Measurements from ENCODE around the gene CWC22. TPM values are rescaled to one million over a fixed set of nuclear protein-coding genes. Genes with fewer than 3 reads are reported as not detected.

Gene CWC22
- polyA plus RNA-seq, 4 donors, result 9.2 to 26.1 (median 9.8) TPM

- DNase-seq, result no peak
- Histone ChIP-seq H3K36me3 (ENCODE audit: control insufficient read depth in 3 of 3, insufficient read depth in 2 of 3, low read depth in 1 of 3, low read length in 3 of 3) (no peaks in the 10 kb centered on the region), H3K4me1 (ENCODE audit: control insufficient read depth in 3 of 3, insufficient read depth in 2 of 3, low read depth in 1 of 3, low read length in 2 of 3) (no peaks in the 10 kb centered on the region), H3K4me3 (ENCODE audit: low read depth in 1 of 3, low read length in 3 of 3) (no peak overlapping the region), H3K27me3 (ENCODE audit: control insufficient read depth in 3 of 3, insufficient read depth in 3 of 3, low read length in 3 of 3) (peaks cover 0 to 4% (median 0%) of the 10 kb centered on the region in 3 donors), H3K9me3 (ENCODE audit: control insufficient read depth in 2 of 2, insufficient read depth in 1 of 2, low read depth in 1 of 2, low read length in 1 of 2) (no peaks in the 10 kb centered on the region), H3K27ac (ENCODE audit: low read depth in 1 of 3, low read length in 2 of 3) (no peak overlapping the region)
- FAIRE-seq, result no peak
- 27 to 61% (median 48%) methylated on average over 4 of the region's 4 CpGs for WGBS, 3 donors
These were observed 93.3 kb downstream of the CWC22 start for GRCh38 chr2:179913809-179914208.

GRCh38 chr2:179911569-179911968 is 95.5 kb downstream of the CWC22 start:
- WGBS, 3 donors, result 55 to 74% (median 71%) methylated on average over 3 of the region's 3 CpGs
- Histone ChIP-seq H3K4me1 (ENCODE audit: control insufficient read depth in 3 of 3, insufficient read depth in 2 of 3, low read depth in 1 of 3, low read length in 2 of 3) (no peaks in the 10 kb centered on the region), H3K36me3 (ENCODE audit: control insufficient read depth in 3 of 3, insufficient read depth in 2 of 3, low read depth in 1 of 3, low read length in 3 of 3) (no peaks in the 10 kb centered on the region), H3K27me3 (ENCODE audit: control insufficient read depth in 3 of 3, insufficient read depth in 3 of 3, low read length in 3 of 3) (peaks cover 0 to 4% (median 0%) of the 10 kb centered on the region in 3 donors), H3K9me3 (ENCODE audit: control insufficient read depth in 2 of 2, insufficient read depth in 1 of 2, low read depth in 1 of 2, low read length in 1 of 2) (no peaks in the 10 kb centered on the region), H3K27ac (ENCODE audit: low read depth in 1 of 3, low read length in 2 of 3) (no peak overlapping the region), H3K4me3 (ENCODE audit: low read depth in 1 of 3, low read length in 3 of 3) (no peak overlapping the region)
- DNase-seq (no peak), FAIRE-seq (no peak)

- no peaks in the 10 kb centered on the region for H3K36me3 ChIP-seq (ENCODE audit: control insufficient read depth in 3 of 3, insufficient read depth in 2 of 3, low read depth in 1 of 3, low read length in 3 of 3)
- H3K27me3 ChIP-seq (ENCODE audit: control insufficient read depth in 3 of 3, insufficient read depth in 3 of 3, low read length in 3 of 3), result peaks cover 0 to 4% (median 0%) of the 10 kb centered on the region in 3 donors
- no peak for FAIRE-seq
- no peaks in the 10 kb centered on the region for H3K9me3 ChIP-seq (ENCODE audit: control insufficient read depth in 2 of 2, insufficient read depth in 1 of 2, low read depth in 1 of 2, low read length in 1 of 2)
- H3K4me1 ChIP-seq (ENCODE audit: control insufficient read depth in 3 of 3, insufficient read depth in 2 of 3, low read depth in 1 of 3, low read length in 2 of 3), result no peaks in the 10 kb centered on the region
- no peak overlapping the region for H3K4me3 ChIP-seq (ENCODE audit: low read depth in 1 of 3, low read length in 3 of 3)
- DNase-seq, result no peak
- no peak overlapping the region for H3K27ac ChIP-seq (ENCODE audit: low read depth in 1 of 3, low read length in 2 of 3)
- 75 to 80% (median 77%) methylated on average over 3 of the region's 3 CpGs for WGBS, 3 donors
These were observed 96.4 kb downstream of the CWC22 start for GRCh38 chr2:179910735-179911113.

- no peaks in the 10 kb centered on the region for H3K36me3 ChIP-seq (ENCODE audit: control insufficient read depth in 3 of 3, insufficient read depth in 2 of 3, low read depth in 1 of 3, low read length in 3 of 3)
- no peak overlapping the region for H3K27ac ChIP-seq (ENCODE audit: low read depth in 1 of 3, low read length in 2 of 3)
- H3K9me3 ChIP-seq (ENCODE audit: control insufficient read depth in 2 of 2, insufficient read depth in 1 of 2, low read depth in 1 of 2, low read length in 1 of 2), result no peaks in the 10 kb centered on the region
- 48 to 60% (median 52%) methylated on average over 6 of the region's 6 CpGs for WGBS, 3 donors
- peaks cover 0 to 4% (median 0%) of the 10 kb centered on the region in 3 donors for H3K27me3 ChIP-seq (ENCODE audit: control insufficient read depth in 3 of 3, insufficient read depth in 3 of 3, low read length in 3 of 3)
- FAIRE-seq, result no peak
- no peak for DNase-seq
- no peak overlapping the region for H3K4me3 ChIP-seq (ENCODE audit: low read depth in 1 of 3, low read length in 3 of 3)
- H3K4me1 ChIP-seq (ENCODE audit: control insufficient read depth in 3 of 3, insufficient read depth in 2 of 3, low read depth in 1 of 3, low read length in 2 of 3), result no peaks in the 10 kb centered on the region
These were observed 97.0 kb downstream of the CWC22 start for GRCh38 chr2:179909845-179910734.

GRCh38 chr2:179900655-179901054 is 106.4 kb downstream of the CWC22 start:
- FAIRE-seq, result no peak
- Histone ChIP-seq H3K9me3 (ENCODE audit: control insufficient read depth in 2 of 2, insufficient read depth in 1 of 2, low read depth in 1 of 2, low read length in 1 of 2) (peaks cover 0 to 9% of the 10 kb centered on the region in 2 donors), H3K36me3 (ENCODE audit: control insufficient read depth in 3 of 3, insufficient read depth in 2 of 3, low read depth in 1 of 3, low read length in 3 of 3) (no peaks in the 10 kb centered on the region), H3K4me3 (ENCODE audit: low read depth in 1 of 3, low read length in 3 of 3) (no peak overlapping the region), H3K27ac (ENCODE audit: low read depth in 1 of 3, low read length in 2 of 3) (no peak overlapping the region), H3K27me3 (ENCODE audit: control insufficient read depth in 3 of 3, insufficient read depth in 3 of 3, low read length in 3 of 3) (no peaks in the 10 kb centered on the region), H3K4me1 (ENCODE audit: control insufficient read depth in 3 of 3, insufficient read depth in 2 of 3, low read depth in 1 of 3, low read length in 2 of 3) (no peaks in the 10 kb centered on the region)
- 53 to 69% (median 63%) methylated on average over 5 of the region's 5 CpGs for WGBS, 3 donors
- DNase-seq, result no peak

GRCh38 chr2:179899666-179900065 is 107.4 kb downstream of the CWC22 start:
- FAIRE-seq, result no peak
- WGBS, 3 donors, result 92 to 100% (median 95%) methylated on average over 1 of the region's 1 CpG

GRCh38 chr2:179898873-179899272 is 108.2 kb downstream of the CWC22 start:
- Histone ChIP-seq H3K4me1 (ENCODE audit: control insufficient read depth in 3 of 3, insufficient read depth in 2 of 3, low read depth in 1 of 3, low read length in 2 of 3) (no peaks in the 10 kb centered on the region), H3K27me3 (ENCODE audit: control insufficient read depth in 3 of 3, insufficient read depth in 3 of 3, low read length in 3 of 3) (no peaks in the 10 kb centered on the region), H3K4me3 (ENCODE audit: low read depth in 1 of 3, low read length in 3 of 3) (no peak overlapping the region), H3K27ac (ENCODE audit: low read depth in 1 of 3, low read length in 2 of 3) (no peak overlapping the region), H3K36me3 (ENCODE audit: control insufficient read depth in 3 of 3, insufficient read depth in 2 of 3, low read depth in 1 of 3, low read length in 3 of 3) (no peaks in the 10 kb centered on the region), H3K9me3 (ENCODE audit: control insufficient read depth in 2 of 2, insufficient read depth in 1 of 2, low read depth in 1 of 2, low read length in 1 of 2) (peaks cover 0 to 9% of the 10 kb centered on the region in 2 donors)
- WGBS, 3 donors, result 80 to 91% (median 84%) methylated on average over 4 of the region's 4 CpGs
- FAIRE-seq, result no peak
- DNase-seq, result peak in 1 of 2 donors; percentile 40

More at GRCh38 chr2:179899666-179900065, 107.4 kb downstream of the CWC22 start:
- DNase-seq, result no peak
- Histone ChIP-seq H3K27ac (ENCODE audit: low read depth in 1 of 3, low read length in 2 of 3) (no peak overlapping the region), H3K4me1 (ENCODE audit: control insufficient read depth in 3 of 3, insufficient read depth in 2 of 3, low read depth in 1 of 3, low read length in 2 of 3) (no peaks in the 10 kb centered on the region), H3K9me3 (ENCODE audit: control insufficient read depth in 2 of 2, insufficient read depth in 1 of 2, low read depth in 1 of 2, low read length in 1 of 2) (peaks cover 0 to 9% of the 10 kb centered on the region in 2 donors), H3K4me3 (ENCODE audit: low read depth in 1 of 3, low read length in 3 of 3) (no peak overlapping the region), H3K36me3 (ENCODE audit: control insufficient read depth in 3 of 3, insufficient read depth in 2 of 3, low read depth in 1 of 3, low read length in 3 of 3) (no peaks in the 10 kb centered on the region), H3K27me3 (ENCODE audit: control insufficient read depth in 3 of 3, insufficient read depth in 3 of 3, low read length in 3 of 3) (no peaks in the 10 kb centered on the region)

All from small intestine (tissue), 7 donors.